Stomach (tissue), 4 donors: ENCODE measurements around the gene TRDMT1.

ENCODE experiments used
- CTCF ChIP-seq, 7 experiments: fragments of 450-650 bp in 4 of 7; fragments of 200-600 bp in 3 of 7; sonication (generic) in 3 of 7; IDR thresholded peaks; one replicate each; pipeline ENCODE4 v1.5.1; 2016 to 2019; ENCODE audit warnings: antibody characterized with exemption in 7 of 7, control low read depth in 2 of 7, mild to moderate bottlenecking in 1 of 7
- POLR2A ChIP-seq, 4 donors: fragments of 450-650 bp; IDR thresholded peaks; one replicate each; pipeline ENCODE4 v1.6.1; 2016; ENCODE audit warnings: antibody characterized with exemption in 4 of 4, control low read depth in 2 of 4, mild to moderate bottlenecking in 1 of 4, moderate library complexity in 1 of 4

DNA sequence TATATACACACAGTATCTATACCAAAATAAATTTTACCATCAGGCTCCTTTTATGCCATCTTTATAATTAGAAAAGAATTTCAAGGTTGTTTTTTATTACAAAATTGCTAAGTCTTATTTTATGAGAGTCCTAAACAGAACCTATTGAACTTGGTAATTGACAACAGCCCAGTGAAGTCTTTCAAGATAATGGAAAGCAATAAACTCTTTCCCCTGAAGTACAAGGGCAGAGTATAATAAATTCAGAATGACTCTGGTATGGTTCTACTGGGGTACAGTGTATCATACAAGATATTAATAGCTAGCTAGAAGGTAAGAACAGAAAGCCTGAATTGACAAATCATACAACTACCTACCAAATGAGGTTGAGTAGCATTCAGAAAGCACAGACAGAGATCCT is 45.6 kb downstream of the TRDMT1 start:
- TF ChIP-seq CTCF (IDR thresholded peaks at IDR 0.05), result no peak
- TF ChIP-seq POLR2A (IDR thresholded peaks at IDR 0.05), result no peak
